Right lobe of liver (tissue), 6 donors: ENCODE measurements around the gene FAM25G. TPM values are rescaled to one million over a fixed set of nuclear protein-coding genes. Genes with fewer than 3 reads are reported as not detected.

Experiments
- ATAC-seq, 4 donors: fragments of 200-7000 bp; cut with Tn5 transposase; one replicate each; pipeline ENCODE4 v1.9.1; 2020; ENCODE audit warnings: mild to moderate bottlenecking in 4 of 4, moderate library complexity in 4 of 4
- DNase-seq, 3 donors: peaks; one replicate each; pipeline ENCODE4 v3.0.0-alpha.2; 2020
- H3K27ac ChIP-seq, 3 donors: fragments of 200-600 bp; one replicate each; pipeline ENCODE4 v1.8.0; 2022
- H3K27me3 ChIP-seq, 2 donors: fragments of 200-600 bp; one replicate each; pipeline ENCODE4 v1.8.0; 2022
- H3K36me3 ChIP-seq, 4 donors: fragments of 200-600 bp; sonication (generic) in 1 of 4; one replicate each; pipeline versions ENCODE4 v1.5.1 to v1.8.0; 2017 to 2022; ENCODE audit warnings: control low read depth in 1 of 4
- H3K4me1 ChIP-seq, 4 donors: fragments of 200-600 bp; sonication (generic) in 1 of 4; one replicate each; pipeline versions ENCODE4 v1.5.1 to v1.8.0; 2017 to 2022; ENCODE audit warnings: control low read depth in 1 of 4
- H3K4me3 ChIP-seq, 3 donors: fragments of 200-600 bp; one replicate each; pipeline ENCODE4 v1.8.0; 2022
- H3K9me3 ChIP-seq, 4 donors: fragments of 200-600 bp; sonication (generic) in 1 of 4; one replicate each; pipeline versions ENCODE4 v1.5.1 to v1.8.0; 2017 to 2022; ENCODE audit warnings: control low read depth in 1 of 4
- CTCF ChIP-seq, 4 donors: fragments of 200-600 bp in 3 of 4; fragments of 450-650 bp in 1 of 4; IDR thresholded peaks; one replicate each; pipeline versions ENCODE4 v1.5.1 to v1.8.0; 2016 to 2022; ENCODE audit warnings: antibody characterized with exemption in 4 of 4, mild to moderate bottlenecking in 2 of 4
- POLR2A ChIP-seq: fragments of 450-650 bp; IDR thresholded peaks from one replicate; pipeline ENCODE4 v1.6.1; 2017; ENCODE audit warnings: antibody characterized with exemption, mild to moderate bottlenecking
- WGBS: methylation state at CpG from one replicate; pipeline ENCODE4 v1.1.6; 2018; ENCODE audit warnings: low coverage, low lambda C conversion rate; ENCODE audit not compliant: insufficient coverage; ENCODE audit errors: missing lambda C conversion rate; 5-methylcytosine and 5-hydroxymethylcytosine counted together
- intact Hi-C, 2 donors: fragments of 100-400 bp; cut with DNase I; formaldehyde crosslinking; loops; one replicate each; pipeline versions ENCODE4 v1.11.2 to v1.14.1; 2022
- small RNA-seq, 2 experiments: library from RNA; depleted of rRNA; stranded (forward); fragments of <200 nt; gene quantifications; one replicate each; pipeline ENCODE3, GENCODE V24; 2016
- total RNA-seq, 6 experiments: library from RNA; depleted of rRNA in 2 of 6; stranded (reverse); fragments of >200 nt in 2 of 6; fragmentation: NEBNext Ultra II Directional in 3 of 6; extraction: Animal tissue kit (Norgen Biotek cat#: 25700) in 3 of 6; gene quantifications; one replicate each; pipeline versions ENCODE4 v1.1.0 to v1.2.4, GENCODE V29; 2016 to 2023
- donor health status: DM: no; HTN: yes; CAD: no.
- donor health status: DM: no; HTN: no; CAD: no.
- donor health status: DM: no; HTN: no; CAD: no.
- donor health status: DM: no; HTN: yes; CAD: no.
- donor health status: DM: no; HTN: yes; CAD: no.

FAM25G gene
- total RNA-seq, 6 experiments from 2014 or later: not detected

- H3K27me3 ChIP-seq: no peaks in the 10 kb centered on the region
- H3K4me3 ChIP-seq: no peak overlapping the region
- TF ChIP-seq POLR2A (no peak), CTCF (IDR thresholded peaks at IDR 0.05) (no peak)
- ATAC-seq (no peak), DNase-seq (no peak)
- H3K4me1 ChIP-seq: no peaks in the 10 kb centered on the region
- no peaks in the 10 kb centered on the region for H3K9me3 ChIP-seq
- H3K27ac ChIP-seq: no peak overlapping the region
- H3K36me3 ChIP-seq: no peaks in the 10 kb centered on the region
- intact Hi-C loops: no loop called here
- WGBS: 61% methylated on average over 3 of the region's 5 CpGs
Observed at GRCh38 chr10:47442351-47442750, 49.1 kb downstream of the FAM25G start.

GRCh38 chr10:47441938-47442337 lies 49.6 kb downstream of the FAM25G start:
- ATAC-seq: no peak
- Histone ChIP-seq H3K27me3 (no peaks in the 10 kb centered on the region), H3K4me3 (no peak overlapping the region), H3K27ac (no peak overlapping the region), H3K36me3 (no peaks in the 10 kb centered on the region), H3K4me1 (no peaks in the 10 kb centered on the region), H3K9me3 (no peaks in the 10 kb centered on the region)
- no peak for DNase-seq
- 67% methylated on average over 1 of the region's 4 CpGs for WGBS
- TF ChIP-seq CTCF (IDR thresholded peaks at IDR 0.05) (no peak), POLR2A (no peak)
- intact Hi-C loops: no loop called here

GRCh38 chr10:47440207-47440606 lies 51.3 kb downstream of the FAM25G start:
- 56% methylated on average over 4 of the region's 4 CpGs for WGBS
- H3K27me3 ChIP-seq: no peaks in the 10 kb centered on the region
- H3K9me3 ChIP-seq: no peaks in the 10 kb centered on the region
- no peak overlapping the region for H3K27ac ChIP-seq
- no peak for TF ChIP-seq CTCF (IDR thresholded peaks at IDR 0.05)
- TF ChIP-seq POLR2A: no peak
- H3K4me3 ChIP-seq: no peak overlapping the region
- DNase-seq: no peak
- H3K4me1 ChIP-seq: no peaks in the 10 kb centered on the region
- ATAC-seq: no peak
- intact Hi-C loops: no loop called here
- H3K36me3 ChIP-seq: no peaks in the 10 kb centered on the region

GRCh38 chr10:47438857-47439474 lies 52.5 kb downstream of the FAM25G start:
- Histone ChIP-seq H3K27me3 (no peaks in the 10 kb centered on the region), H3K4me1 (no peaks in the 10 kb centered on the region), H3K36me3 (no peaks in the 10 kb centered on the region), H3K9me3 (no peaks in the 10 kb centered on the region), H3K27ac (no peak overlapping the region), H3K4me3 (no peak overlapping the region)
- ATAC-seq (peak; percentile 97 to 100 (median 98)), DNase-seq (peak in 2 of 3 donors; percentile 63 to 70)
- 52% methylated on average over 4 of the region's 6 CpGs for WGBS
- TF ChIP-seq CTCF (IDR thresholded peaks at IDR 0.05) (peak; percentile 48 to 66 (median 58)), POLR2A (no peak)
- intact Hi-C loops: no loop called here

Small RNAs within 50 kb of the gene (small RNA-seq; reads per million reads assigned to genes)
- gene AL591684.3 (0 reads per million in 2 experiments), gene RNA5SP312 (0 reads per million in 2 experiments)

Other genes with a start within 250 kb of the FAM25G start
- gene GDF10, start 191.5 kb downstream of the FAM25G start, total RNA-seq: not detected
- 10 to 100 TPM in 3 of 6 experiments, 1 to 10 TPM in 3; 4.5 to 15.9 (median 9.7) TPM for gene GDF2, start 169.2 kb downstream of the FAM25G start, total RNA-seq
- not detected for gene RBP3, start 143.3 kb downstream of the FAM25G start, total RNA-seq
- gene ZNF488, start 107.4 kb downstream of the FAM25G start, total RNA-seq: not detected
- 1 to 10 TPM in 2 of 6 experiments, under 1 TPM in 4; 0.38 to 1.7 (median 0.72) TPM for gene ANXA8, start 7.6 kb downstream of the FAM25G start, total RNA-seq
- 10 to 100 TPM in 2 of 6 experiments, 1 to 10 TPM in 4; 6.1 to 13.3 (median 8.7) TPM for gene AGAP9, start 31.9 kb upstream of the FAM25G start, total RNA-seq